Neuronal stem cell (in vitro differentiated cells): Measurements from ENCODE around the gene ECSIT.

Source experiments
- DNase-seq: peaks from one replicate; pipeline ENCODE4 v3.0.0-alpha.2; 2013; ENCODE audit warnings: low spot score
- H2AFZ ChIP-seq: one replicate; pipeline ENCODE4 v1.6.1; 2013; ENCODE audit warnings: mild to moderate bottlenecking, low read length, inconsistent platforms
- H2AK5ac ChIP-seq: 2 replicates; pipeline ENCODE4 v1.6.1; 2013; ENCODE audit warnings: low read depth, mild to moderate bottlenecking, inconsistent platforms, low read length, moderate library complexity, mixed read lengths
- H2BK120ac ChIP-seq: 2 replicates; pipeline ENCODE4 v1.6.1; 2013; ENCODE audit warnings: low read depth, mild to moderate bottlenecking, inconsistent platforms, low read length, moderate library complexity, mixed read lengths
- H2BK12ac ChIP-seq: one replicate; pipeline ENCODE4 v1.6.1; 2013; ENCODE audit warnings: low read length, inconsistent platforms
- H2BK15ac ChIP-seq: 2 replicates; pipeline ENCODE4 v1.6.1; 2013; ENCODE audit warnings: mild to moderate bottlenecking, low read length, inconsistent platforms, mixed read lengths
- H2BK5ac ChIP-seq: one replicate; pipeline ENCODE4 v1.6.1; 2013; ENCODE audit warnings: inconsistent platforms, mild to moderate bottlenecking, low read length, moderate library complexity
- H3K14ac ChIP-seq: one replicate; pipeline ENCODE4 v1.6.1; 2013; ENCODE audit warnings: low read length, inconsistent platforms
- H3K18ac ChIP-seq: 2 replicates; pipeline ENCODE4 v1.6.1; 2013; ENCODE audit warnings: low read length, inconsistent platforms
- H3K23ac ChIP-seq: 2 replicates; pipeline ENCODE4 v1.6.1; 2013; ENCODE audit warnings: low read depth, mild to moderate bottlenecking, mixed read lengths, low read length, inconsistent platforms; ENCODE audit not compliant: poor library complexity
- H3K27ac ChIP-seq: replicated peaks from 3 replicates; pipeline ENCODE4 v1.5.1; 2013; ENCODE audit warnings: low read length, inconsistent platforms
- H3K27me3 ChIP-seq, 3 experiments: 2 replicates each; pipeline ENCODE4 v1.6.1; 2013; ENCODE audit warnings: low read length in 3 of 3, mild to moderate bottlenecking in 2 of 3, inconsistent platforms in 1 of 3, low read depth in 1 of 3, mixed read lengths in 1 of 3, moderate library complexity in 1 of 3; ENCODE audit not compliant: control insufficient read depth in 3 of 3, insufficient read depth in 3 of 3
- H3K36me3 ChIP-seq, 2 donors: replicated peaks in 1 of 2; 2 replicates each; pipeline ENCODE4 v1.6.1; 2013; ENCODE audit warnings: low read length in 2 of 2; ENCODE audit not compliant: control insufficient read depth in 2 of 2, insufficient read depth in 2 of 2
- H3K4ac ChIP-seq: 2 replicates; pipeline ENCODE4 v1.6.1; 2013; ENCODE audit warnings: inconsistent platforms, mild to moderate bottlenecking, low read length, moderate library complexity
- H3K4me1 ChIP-seq, 2 donors: 1 replicate in 1 of 2; 2 replicates in 1 of 2; pipeline ENCODE4 v1.6.1; 2013; ENCODE audit warnings: low read length in 2 of 2, low read depth in 1 of 2; ENCODE audit not compliant: control insufficient read depth in 2 of 2, insufficient read depth in 1 of 2
- H3K4me2 ChIP-seq: one replicate; pipeline ENCODE4 v1.6.1; 2013; ENCODE audit warnings: mild to moderate bottlenecking, low read length, inconsistent platforms; ENCODE audit not compliant: insufficient read depth, poor library complexity, severe bottlenecking
- H3K4me3 ChIP-seq, 2 donors: 2 replicates each; pipeline ENCODE4 v1.5.1; 2013; ENCODE audit warnings: low read length in 2 of 2, mild to moderate bottlenecking in 2 of 2, inconsistent platforms in 1 of 2, moderate library complexity in 1 of 2
- H3K79me1 ChIP-seq: one replicate; pipeline ENCODE4 v1.6.1; 2013; ENCODE audit warnings: low read depth, mild to moderate bottlenecking, inconsistent platforms, low read length, moderate library complexity
- H3K9ac ChIP-seq: one replicate; pipeline ENCODE4 v1.6.1; 2013; ENCODE audit warnings: mild to moderate bottlenecking, low read depth, low read length, inconsistent platforms; ENCODE audit not compliant: poor library complexity
- H3K9me3 ChIP-seq, 2 donors: replicated peaks in 1 of 2; 2 replicates each; pipeline versions ENCODE3 to v1.6.1; 2013; ENCODE audit warnings: low read length in 2 of 2, mild to moderate bottlenecking in 2 of 2, inconsistent platforms in 1 of 2, low read depth in 1 of 2, mixed read lengths in 1 of 2, moderate library complexity in 1 of 2; ENCODE audit not compliant: control insufficient read depth in 2 of 2, insufficient read depth in 1 of 2
- H4K8ac ChIP-seq: one replicate; pipeline ENCODE4 v1.6.1; 2013; ENCODE audit warnings: low read depth, mild to moderate bottlenecking, inconsistent platforms, low read length, moderate library complexity
- H4K91ac ChIP-seq: one replicate; pipeline ENCODE4 v1.6.1; 2013; ENCODE audit warnings: low read length, low read depth, mild to moderate bottlenecking, inconsistent platforms; ENCODE audit not compliant: poor library complexity
- WGBS, 2 donors: extraction: QIAGEN DNeasy Blood & Tissue Kit; methylation state at CpG; one replicate each; pipeline ENCODE4 v1.1.7; 2013; ENCODE audit warnings: missing lambda C conversion rate in 2 of 2, mixed read lengths in 1 of 2; ENCODE audit not compliant: insufficient read length in 2 of 2, insufficient replicate concordance in 1 of 2; ENCODE audit errors: extremely low coverage in 2 of 2; 5-methylcytosine and 5-hydroxymethylcytosine counted together

The ECSIT gene

DNA sequence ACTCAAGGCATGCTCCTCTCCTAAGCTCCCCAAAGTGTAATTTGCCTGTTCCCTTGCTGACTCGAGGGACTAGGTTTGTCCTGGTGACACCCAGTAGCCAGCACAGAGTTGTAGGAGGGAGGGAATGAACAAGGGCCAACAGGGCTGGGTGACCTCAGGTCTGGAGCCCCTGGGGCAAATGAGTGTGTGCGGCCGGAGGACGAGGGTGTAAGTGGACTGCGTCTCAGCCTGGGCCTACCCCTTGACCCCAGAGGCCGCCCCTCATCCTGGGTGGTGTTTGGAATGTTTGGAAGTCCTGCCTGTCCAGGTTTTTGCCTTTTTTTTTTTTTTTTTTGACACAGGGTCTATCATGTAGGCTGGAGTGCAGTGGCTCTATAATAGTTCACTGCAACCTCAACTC, 22.0 kb downstream of the ECSIT start:
- H3K4me2 ChIP-seq = no peak overlapping the region
- H3K27ac ChIP-seq = no peak overlapping the region
- H2BK15ac ChIP-seq = no peak overlapping the region
- H3K9ac ChIP-seq = no peak overlapping the region
- H2BK12ac ChIP-seq = no peak overlapping the region
- H3K14ac ChIP-seq = no peak overlapping the region
- H3K36me3 ChIP-seq = peaks cover 5 to 10% of the 10 kb centered on the region in 2 donors
- H4K91ac ChIP-seq = no peak overlapping the region
- H3K4me3 ChIP-seq = no peak overlapping the region
- H3K79me1 ChIP-seq = no peaks in the 10 kb centered on the region
- H3K4ac ChIP-seq = no peak overlapping the region
- no CpG with 5 or more reads among the region's 6 CpGs for WGBS, 2 donors
- H3K27me3 ChIP-seq = no peaks in the 10 kb centered on the region
- H2AK5ac ChIP-seq = peak overlapping the region; percentile 61
- H4K8ac ChIP-seq = no peak overlapping the region
- no peak overlapping the region for H3K23ac ChIP-seq
- H3K9me3 ChIP-seq = no peaks in the 10 kb centered on the region
- no peak overlapping the region for H3K18ac ChIP-seq
- peaks cover 9 to 10% of the 10 kb centered on the region in 2 donors for H3K4me1 ChIP-seq
- H2BK5ac ChIP-seq = no peak overlapping the region
- no peak overlapping the region for H2BK120ac ChIP-seq
- DNase-seq = no peak
- no peak overlapping the region for H2AFZ ChIP-seq

DNA sequence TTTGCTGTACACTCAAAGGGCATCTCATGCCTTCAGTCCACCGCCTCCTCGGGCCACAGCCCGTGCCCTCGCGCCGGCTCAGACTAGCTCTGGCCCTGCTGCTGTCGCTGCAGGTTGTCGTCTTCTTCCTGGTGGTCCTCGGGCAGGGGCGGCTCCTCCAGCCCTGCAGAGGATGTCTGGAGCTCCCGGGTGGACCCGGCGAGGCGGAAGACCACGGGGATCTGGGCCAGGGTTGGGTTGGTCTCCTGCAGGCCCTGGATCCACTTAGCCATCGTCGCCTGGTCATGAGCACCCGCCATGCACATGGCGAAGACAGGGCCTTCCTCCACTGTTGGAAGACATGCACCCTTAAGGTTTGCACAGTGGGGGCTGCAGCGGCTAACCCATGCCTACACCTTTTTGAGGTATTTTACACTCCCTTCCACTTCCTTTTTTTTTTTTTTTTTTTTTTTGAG, 22.8 kb downstream of the ECSIT start:
- H4K8ac ChIP-seq = no peak overlapping the region
- H3K14ac ChIP-seq = no peak overlapping the region
- peak overlapping the region; percentile 97 for H3K9ac ChIP-seq
- H2BK15ac ChIP-seq = peak overlapping the region; percentile 30
- H3K18ac ChIP-seq = peak overlapping the region; percentile 95
- H3K23ac ChIP-seq = no peak overlapping the region
- H4K91ac ChIP-seq = peak overlapping the region; percentile 38
- H3K36me3 ChIP-seq = peaks cover 3 to 10% of the 10 kb centered on the region in 2 donors
- DNase-seq = peak; percentile 35
- H3K27me3 ChIP-seq = no peaks in the 10 kb centered on the region
- H3K4me1 ChIP-seq = peaks cover 9 to 10% of the 10 kb centered on the region in 2 donors
- no peaks in the 10 kb centered on the region for H3K79me1 ChIP-seq
- peak overlapping the region; percentile 98 for H2AFZ ChIP-seq
- no peak overlapping the region for H2BK120ac ChIP-seq
- H3K27ac ChIP-seq = peak overlapping the region; percentile 69
- H3K4ac ChIP-seq = no peak overlapping the region
- peak overlapping the region; percentile 94 for H2BK5ac ChIP-seq
- peak overlapping the region; percentile 99 for H2AK5ac ChIP-seq
- peak overlapping the region; percentile 49 for H3K4me2 ChIP-seq
- H3K4me3 ChIP-seq = peak overlapping the region; percentile 75 to 87
- peak overlapping the region; percentile 22 for H2BK12ac ChIP-seq
- H3K9me3 ChIP-seq = no peaks in the 10 kb centered on the region
- WGBS, 2 donors = no CpG with 5 or more reads among the region's 20 CpGs

DNA sequence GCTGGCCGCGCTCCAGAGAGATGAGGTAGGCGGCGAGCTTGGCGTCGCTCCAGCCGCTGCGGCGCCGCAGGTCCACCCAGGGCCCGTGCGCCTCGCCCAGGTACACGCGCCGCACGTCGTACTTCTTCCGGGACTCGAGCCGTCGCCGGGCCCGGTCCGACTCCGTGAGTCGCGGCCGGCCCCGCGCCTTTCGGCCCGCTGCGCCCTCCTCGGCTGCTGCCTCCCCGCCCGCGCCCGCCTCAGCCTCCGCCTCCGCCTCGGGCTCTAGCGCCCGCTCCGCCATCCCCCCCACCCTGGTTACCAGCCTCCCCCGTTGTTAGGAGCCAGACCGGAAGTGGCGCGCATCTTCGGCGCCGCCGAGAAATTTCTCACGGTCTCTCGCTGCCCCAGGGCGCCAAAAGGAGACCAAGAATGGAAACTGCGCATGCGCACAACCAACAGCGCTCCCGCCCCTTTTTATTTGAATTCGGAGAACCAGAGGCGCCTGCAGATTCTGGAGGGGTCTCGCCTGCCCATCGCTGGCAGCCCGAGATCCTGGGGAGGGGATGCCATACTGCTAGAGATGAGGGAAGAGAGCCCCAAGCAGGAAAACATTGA, 23.3 kb downstream of the ECSIT start, which contains the start of gene ZNF653:
ZNF653 (minus strand) TSS at position 336 of the 597 bp plus-strand sequence; CDS start at position 283, 53 bp downstream.
- Histone ChIP-seq H3K4me2 (peak within 1 kb of the TSS; percentile 90), H2BK5ac (peak within 1 kb of the TSS; percentile 94), H3K18ac (peak within 1 kb of the TSS; percentile 99), H3K4me1 (peaks cover 10% of the 10 kb centered on the region in 2 donors), H3K79me1 (no peaks in the 10 kb centered on the region), H3K27me3 (no peaks in the 10 kb centered on the region), H2BK120ac (no peak within 1 kb of the TSS), H3K9ac (peak within 1 kb of the TSS; percentile 99), H2BK12ac (peak within 1 kb of the TSS; percentile 58), H3K27ac (peak within 1 kb of the TSS; percentile 84), H3K4ac (no peak within 1 kb of the TSS), H2AK5ac (peak within 1 kb of the TSS; percentile 99), H2AFZ (peak within 1 kb of the TSS; percentile 98), H3K14ac (peak within 1 kb of the TSS; percentile 98), H3K36me3 (peaks cover 5 to 8% of the 10 kb centered on the region in 2 donors), H3K4me3 (peak within 1 kb of the TSS; percentile 87 to 95), H3K9me3 (no peaks in the 10 kb centered on the region), H4K8ac (no peak within 1 kb of the TSS), H3K23ac (peak within 1 kb of the TSS; percentile 95), H2BK15ac (peak within 1 kb of the TSS; percentile 58), H4K91ac (peak within 1 kb of the TSS; percentile 38)
- WGBS, 2 donors = no CpG with 5 or more reads among the region's 65 CpGs
- peak; percentile 97 for DNase-seq

DNA sequence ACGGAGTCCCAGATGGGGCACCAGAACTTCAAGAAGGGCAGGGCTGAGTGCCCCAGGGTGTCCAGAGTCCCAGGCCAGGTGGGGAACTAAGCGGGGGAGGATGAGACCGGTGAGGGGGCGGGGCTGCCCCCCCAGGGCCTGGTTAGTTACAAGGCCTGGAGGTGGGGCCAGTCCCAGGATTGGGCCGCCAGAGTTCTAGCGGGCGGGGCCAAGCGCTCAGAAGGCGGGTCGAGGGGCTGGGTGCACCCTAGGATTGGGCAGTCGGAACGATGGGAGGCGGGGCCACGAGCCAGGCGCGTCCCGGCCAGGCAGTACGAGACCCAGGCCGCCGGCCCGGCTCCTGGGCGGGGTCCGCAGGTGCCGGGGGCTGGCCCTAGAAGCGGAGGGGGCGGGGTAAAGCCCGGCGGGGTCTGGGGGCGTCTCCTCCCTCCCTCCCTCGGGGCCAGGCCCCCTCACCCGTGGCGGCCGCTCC, 23.9 kb downstream of the ECSIT start:
- Histone ChIP-seq H3K23ac (peak overlapping the region; percentile 95), H4K91ac (no peak overlapping the region), H2BK15ac (no peak overlapping the region), H3K14ac (peak overlapping the region; percentile 98), H2BK12ac (no peak overlapping the region), H2AK5ac (no peak overlapping the region), H3K4me3 (peak overlapping the region; percentile 87 to 95), H3K27me3 (no peaks in the 10 kb centered on the region), H2BK5ac (peak overlapping the region; percentile 94), H3K79me1 (no peaks in the 10 kb centered on the region), H3K4ac (no peak overlapping the region), H2BK120ac (no peak overlapping the region), H3K4me2 (peak overlapping the region; percentile 90), H4K8ac (no peak overlapping the region), H3K36me3 (peaks cover 6 to 8% of the 10 kb centered on the region in 2 donors), H3K9me3 (no peaks in the 10 kb centered on the region), H3K18ac (peak overlapping the region; percentile 99), H3K9ac (peak overlapping the region; percentile 99), H2AFZ (peak overlapping the region; percentile 98), H3K4me1 (peaks cover 10% of the 10 kb centered on the region in 2 donors), H3K27ac (peak overlapping the region; percentile 84)
- no CpG with 5 or more reads among the region's 33 CpGs for WGBS, 2 donors
- DNase-seq = peak; percentile 91
